Measurements from ENCODE around the gene B3GAT1.
"Not testable (repeated sequence)": the region's sequence is repeated elsewhere in the genome, so short reads cannot be mapped to it uniquely, and the experiment has no call there.

The B3GAT1 gene, protein sequence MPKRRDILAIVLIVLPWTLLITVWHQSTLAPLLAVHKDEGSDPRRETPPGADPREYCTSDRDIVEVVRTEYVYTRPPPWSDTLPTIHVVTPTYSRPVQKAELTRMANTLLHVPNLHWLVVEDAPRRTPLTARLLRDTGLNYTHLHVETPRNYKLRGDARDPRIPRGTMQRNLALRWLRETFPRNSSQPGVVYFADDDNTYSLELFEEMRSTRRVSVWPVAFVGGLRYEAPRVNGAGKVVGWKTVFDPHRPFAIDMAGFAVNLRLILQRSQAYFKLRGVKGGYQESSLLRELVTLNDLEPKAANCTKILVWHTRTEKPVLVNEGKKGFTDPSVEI

DNA sequence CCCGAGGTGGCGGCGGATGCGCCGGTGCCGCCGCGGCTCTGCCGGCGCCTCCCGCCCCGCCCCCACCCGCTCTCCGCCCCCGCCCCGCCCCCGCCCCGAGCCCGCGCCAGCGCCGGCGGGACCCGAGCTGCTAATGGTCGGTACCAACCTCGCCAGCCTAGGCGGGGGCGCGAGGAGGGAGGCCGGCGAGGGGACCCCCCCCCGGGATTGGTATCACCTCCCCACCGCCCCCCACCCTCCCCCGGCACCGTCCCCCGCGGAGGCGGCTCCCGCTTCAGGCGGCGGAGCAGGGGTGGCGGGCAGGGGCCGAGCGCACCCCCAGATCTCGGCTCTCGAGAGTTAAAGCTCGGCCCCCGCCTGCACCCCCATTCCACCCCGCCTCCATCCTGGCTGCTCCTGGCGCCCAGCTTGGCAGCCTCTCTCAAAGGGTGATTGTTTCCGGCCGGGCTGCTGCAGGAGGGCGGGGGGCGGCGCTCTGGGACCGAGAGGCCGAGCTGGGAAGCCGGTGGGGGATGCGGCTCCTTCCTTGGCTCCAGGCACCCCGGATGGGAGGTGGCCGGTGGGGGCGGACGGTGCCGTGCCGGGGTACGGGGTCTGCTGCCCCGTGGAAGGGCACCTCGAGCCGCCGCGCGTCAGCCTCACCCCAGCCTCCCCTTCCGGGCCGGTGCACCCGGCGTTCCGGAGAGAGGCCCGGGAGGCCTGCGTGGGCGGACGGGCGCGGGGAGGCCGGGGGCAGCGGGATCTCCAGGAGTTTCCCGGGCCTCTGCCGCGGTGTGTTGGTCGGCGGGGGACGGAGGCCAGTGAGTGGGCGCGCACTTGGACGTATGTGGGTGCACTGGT, at the start of gene B3GAT1:
Gene B3GAT1 (minus strand): TSS at position 40 of the 840 bp plus-strand sequence. CDS start 24,583 bp downstream, outside the sequence.
- DNase-seq, result no peak

DNA sequence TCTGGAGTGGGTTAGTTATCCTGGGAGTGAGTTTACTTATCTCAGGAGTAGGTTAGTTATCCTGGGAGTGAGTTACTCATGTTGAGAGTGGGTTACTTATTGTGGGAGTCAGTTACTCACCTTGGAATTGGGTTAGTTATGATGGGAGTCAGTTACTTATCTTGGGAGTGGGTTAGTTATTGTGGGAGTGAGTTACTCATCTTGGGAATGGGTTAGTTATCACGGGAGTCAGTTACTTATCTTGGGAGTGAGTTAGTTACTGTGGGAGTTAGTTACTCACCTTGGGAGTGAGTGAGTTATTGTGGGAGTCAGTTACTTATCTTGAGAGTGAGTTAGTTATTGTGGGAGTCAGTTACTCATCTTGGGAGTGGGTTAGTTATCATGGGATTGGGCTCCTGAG, 49.6 kb upstream of the B3GAT1 start:
- DNase-seq, result no peak

DNA sequence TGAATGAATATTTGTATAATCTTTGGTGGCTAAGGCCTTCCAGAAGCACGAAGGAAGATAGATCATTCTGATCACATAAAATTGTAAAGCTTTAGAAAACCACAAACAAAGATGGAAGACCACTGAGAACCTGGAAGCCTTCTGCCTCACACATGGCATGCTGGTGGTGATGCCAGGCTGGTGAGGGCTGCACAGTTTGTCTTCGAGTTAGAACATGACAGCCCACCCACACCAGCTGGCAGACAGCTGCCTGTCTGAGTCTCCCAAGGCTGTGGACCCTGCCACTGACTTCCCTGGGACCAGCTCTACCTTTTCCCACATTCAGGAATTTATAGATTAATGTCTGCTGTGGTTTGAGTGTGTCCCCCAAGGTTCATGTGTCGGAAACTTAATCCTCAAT, 48.8 kb upstream of the B3GAT1 start:
- DNase-seq, result no peak

DNA sequence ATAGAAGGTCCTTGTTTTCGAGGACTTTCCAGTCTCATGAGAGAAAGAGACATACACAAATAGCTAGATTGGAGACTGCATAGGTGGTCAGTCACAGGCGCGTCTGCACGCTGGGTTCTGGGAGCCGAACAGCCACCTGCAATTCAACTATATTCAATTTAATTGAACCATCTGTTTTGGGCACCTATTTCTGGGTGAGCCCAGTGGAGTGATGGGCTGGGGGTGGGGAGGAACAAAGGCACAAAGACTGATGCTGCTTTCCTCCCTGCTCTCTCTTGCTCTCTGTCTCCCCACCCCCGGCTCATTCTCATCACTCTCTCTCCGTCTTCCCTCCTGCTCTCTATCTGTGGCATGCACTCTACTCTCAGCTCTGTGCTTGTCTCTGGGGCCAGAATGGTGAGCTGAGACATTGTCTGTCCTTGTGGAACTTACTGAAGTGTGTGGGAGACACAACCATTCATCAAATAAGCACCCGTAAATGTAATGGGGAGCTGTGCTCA, 48.1 kb upstream of the B3GAT1 start:
- DNase-seq, result no peak

DNA sequence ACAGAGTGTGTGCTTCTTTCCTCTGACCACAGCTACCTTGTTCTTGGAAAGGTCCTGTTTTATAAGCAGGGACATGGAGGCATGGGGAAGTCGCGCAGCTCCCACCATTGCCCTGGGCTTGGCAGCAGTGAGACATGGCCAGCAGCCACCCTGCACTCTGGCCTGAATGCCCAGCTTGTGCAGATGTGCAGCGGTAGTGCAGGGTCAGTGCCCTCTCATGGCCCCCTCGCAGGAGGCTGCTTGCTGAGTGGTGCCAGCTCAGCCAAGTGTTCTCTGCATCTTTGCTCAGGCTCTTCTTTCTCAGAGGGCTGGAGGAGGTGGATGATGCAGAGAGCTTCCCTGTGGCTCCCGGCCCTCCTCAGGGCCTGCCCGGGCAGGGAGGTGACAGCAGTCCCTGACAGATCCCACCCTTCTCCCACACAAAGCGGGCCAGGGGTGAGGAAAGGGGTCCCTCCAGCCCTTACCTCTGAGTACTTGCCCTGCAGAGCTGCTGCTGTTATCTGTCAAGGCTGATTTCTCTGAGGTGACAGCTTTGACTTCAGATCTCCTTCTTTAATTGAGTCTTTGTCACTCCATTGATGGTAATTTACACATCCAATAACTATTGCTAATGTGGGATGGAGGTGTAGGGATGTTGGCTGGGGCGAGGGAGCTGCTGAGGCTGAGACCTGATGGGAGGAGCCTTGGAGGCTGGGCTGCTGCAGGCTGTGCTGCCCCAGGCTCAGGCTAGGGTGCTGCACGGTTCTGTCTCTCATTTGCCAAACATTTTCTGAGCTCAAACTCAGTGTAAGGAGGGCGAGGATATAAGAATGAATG, 47.4 kb upstream of the B3GAT1 start:
- no peak for DNase-seq

DNA sequence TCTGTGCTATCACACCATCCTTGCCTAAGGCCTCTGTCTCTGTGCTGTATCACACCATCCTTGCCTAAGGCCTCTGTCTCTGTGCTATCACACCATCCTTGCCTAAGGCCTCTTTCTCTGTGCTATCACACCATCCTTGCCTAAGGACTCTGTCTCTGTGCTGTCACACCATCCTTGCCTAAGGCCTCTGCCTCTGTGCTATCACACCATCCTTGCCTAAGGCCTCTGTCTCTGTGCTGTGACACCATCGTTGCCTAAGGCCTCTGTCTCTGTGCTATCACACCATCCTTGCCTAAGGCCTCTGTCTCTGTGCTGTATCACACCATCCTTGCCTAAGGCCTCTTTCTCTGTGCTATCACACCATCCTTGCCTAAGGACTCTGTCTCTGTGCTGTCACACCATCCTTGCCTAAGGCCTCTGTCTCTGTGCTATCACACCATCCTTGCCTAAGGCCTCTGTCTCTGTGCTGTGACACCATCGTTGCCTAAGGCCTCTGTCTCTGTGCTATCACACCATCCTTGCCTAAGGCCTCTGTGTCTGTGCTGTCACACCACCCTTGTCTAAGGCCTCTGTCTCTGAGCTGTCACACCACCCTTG, 45.5 kb upstream of the B3GAT1 start:
- not testable (repeated sequence) for DNase-seq

DNA sequence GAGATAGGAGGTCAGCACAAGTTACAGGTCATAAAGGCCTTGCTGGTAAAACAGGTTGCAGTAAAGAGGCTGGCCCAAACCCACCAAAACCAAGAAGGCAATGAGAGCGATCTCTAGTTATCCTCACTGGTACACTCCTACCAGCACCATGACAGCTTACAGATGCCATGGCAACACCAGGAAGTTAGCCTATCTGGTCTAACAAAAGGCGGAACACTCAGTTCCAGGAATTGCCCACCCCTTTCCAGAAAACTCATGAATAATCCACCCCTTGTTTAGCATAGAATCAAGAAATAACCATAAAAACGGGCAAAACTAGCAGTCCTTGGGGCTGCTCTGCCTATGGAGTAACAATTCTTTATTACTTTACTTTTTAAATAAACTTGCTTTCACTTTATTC, 43.5 kb upstream of the B3GAT1 start:
- no peak for DNase-seq

DNA sequence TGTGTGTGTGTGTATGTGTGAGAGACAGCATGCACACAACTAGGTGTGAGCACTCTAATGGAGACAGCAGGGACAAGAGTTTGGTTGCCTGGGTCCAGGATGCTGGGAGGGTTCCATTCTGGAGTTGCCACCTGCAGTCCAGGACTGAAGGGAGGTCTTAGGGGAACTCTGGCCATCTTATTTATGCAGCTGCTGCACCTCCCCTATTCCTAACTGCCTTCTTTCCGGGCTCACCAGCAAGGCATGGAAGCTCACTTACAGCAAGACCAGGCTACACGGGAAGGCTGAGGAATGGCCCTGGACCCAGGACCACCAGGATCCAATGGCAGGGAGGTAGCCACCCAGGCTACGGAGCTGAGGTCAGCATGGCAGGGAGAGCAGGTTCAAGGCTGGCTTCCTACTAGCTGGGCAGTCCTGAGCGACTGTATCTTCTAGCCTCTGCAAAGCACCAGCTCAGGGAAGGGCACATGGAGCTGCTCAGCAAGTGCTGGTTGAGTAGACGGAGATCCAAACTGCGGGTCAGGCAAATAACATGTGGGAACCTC, 42.2 kb upstream of the B3GAT1 start:
- DNase-seq, result no peak

DNA sequence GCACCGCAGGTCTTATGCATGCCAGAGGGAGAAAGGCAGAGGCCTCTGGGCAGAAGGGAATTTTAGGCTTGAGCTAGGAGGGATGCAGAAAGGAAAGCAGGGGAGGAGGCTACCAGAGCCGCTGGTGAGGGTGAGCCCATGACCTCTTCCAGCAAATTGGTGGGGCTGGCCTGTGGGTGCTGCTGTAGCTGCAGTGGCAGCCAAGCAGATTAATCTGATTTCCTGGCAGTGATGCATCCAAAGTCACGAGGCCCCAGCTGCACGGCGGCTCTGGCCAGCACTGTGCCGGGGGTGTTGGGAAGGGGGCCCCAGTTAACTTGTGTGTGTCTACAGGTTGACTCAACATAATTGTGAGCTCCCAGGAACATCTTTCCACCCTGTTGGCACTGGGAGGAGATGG, 41.4 kb upstream of the B3GAT1 start:
- no peak for DNase-seq

DNA sequence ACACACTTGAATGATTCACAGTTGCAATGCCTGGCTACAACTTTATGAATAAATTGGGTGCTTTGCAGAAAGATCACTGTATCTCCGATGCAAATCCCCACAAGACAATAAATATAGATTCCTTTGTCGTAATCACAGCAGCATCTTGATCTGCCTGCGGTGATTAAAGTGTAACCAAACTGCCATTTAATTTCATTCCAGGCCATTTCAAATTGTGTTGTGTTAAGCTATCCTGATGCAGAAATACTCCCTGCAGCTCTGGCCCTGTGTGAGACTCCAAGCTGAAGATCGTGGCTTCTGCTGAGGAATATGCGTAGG, 40.8 kb upstream of the B3GAT1 start:
- DNase-seq, result no peak

DNA sequence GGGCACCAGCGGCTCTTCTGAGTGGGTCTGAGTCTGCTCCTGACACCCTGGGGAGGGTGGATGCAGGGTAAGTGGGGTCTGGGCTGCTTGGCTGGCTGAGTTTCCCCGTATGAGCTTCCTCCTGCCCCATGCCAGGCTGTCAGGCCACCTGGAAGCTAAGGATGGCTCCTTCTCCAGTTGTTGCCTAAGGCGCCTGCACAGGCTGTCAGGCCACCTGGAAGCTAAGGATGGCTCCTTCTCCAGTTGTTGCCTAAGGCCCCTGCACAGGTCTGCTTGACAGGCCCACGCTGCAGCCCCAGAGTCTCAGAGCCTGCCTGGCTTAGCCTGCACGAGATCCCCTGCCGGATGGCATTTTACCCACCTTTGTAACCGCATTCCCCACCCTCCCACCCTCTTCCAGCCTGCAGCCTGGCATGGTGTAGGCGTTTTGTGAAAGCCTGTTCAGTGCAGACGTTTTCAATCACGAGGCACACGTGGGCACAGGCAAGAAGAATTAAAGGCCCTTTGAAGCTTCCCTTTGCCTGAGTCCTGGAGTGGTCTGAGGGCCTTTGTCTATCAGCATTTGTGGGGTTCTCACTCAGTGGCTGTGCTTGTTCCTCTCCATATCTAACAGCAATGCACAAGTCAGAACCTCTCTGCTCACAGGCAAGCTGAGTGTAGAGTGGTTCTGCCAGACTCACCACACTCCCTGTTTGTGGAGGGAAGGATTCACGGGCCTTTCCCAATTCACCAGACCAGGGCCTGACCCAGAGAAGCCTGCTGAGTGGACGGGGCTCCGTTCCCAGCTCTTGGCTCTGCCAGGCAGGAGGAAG, 40.2 kb upstream of the B3GAT1 start:
- no peak for DNase-seq

DNA sequence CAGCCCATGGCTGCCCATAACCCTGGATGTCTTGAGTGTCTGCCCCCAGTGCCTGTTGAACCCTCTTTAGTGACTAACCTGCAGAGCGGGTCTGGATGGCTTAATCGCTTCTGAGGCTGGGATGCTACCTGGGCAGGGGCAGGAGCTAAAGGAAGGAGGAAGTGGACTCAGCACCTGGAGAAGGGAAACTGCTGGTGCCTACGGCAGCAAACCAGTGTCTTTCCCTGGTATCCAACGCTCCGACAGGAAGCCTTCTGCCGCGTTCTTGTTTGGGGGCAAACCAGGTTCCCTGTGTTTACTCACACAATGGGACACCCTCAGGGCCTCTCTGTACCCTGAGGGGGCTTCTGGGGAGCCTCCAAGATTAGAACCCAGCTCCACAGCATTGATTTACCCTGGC, 38.1 kb upstream of the B3GAT1 start:
- DNase-seq, result no peak

DNA sequence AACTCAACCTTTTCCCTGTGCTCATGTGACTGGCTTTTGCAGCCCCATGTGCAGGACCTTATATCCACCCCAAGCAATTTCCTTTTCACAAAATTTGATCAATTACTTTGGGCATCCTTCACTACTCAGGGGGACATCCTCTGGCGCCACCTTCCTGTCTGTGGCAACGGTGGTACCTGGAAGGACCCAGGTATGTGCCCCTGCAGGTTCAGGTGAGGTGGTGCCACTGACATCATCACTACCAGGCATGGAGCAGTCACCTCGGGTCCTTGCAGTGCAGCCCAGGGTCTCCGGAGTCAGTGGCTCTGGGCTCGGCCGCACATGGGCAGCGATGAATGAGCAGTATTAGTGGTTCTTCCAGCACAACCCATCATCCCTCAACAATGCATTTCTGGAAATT, 37.7 kb upstream of the B3GAT1 start:
- no peak for DNase-seq

DNA sequence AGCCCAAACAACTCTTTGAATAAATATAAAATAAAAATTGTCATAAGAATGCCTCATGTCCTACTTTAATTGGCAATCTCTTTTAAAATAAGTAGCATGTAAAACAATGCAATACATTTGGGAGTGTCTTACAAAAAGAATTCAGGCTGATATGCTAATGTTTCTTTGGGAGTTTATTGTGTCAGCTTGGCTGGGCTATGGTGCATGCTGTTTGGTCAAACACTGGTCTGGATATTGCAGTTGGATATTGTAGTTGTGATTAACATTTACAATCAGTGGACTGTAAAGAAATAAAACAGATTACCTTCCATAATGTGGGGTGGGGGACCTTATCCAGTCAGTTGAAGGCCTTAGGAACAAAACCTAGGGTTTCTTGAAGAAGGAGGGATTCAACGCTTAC, 37.0 kb upstream of the B3GAT1 start:
- DNase-seq, result no peak

DNA sequence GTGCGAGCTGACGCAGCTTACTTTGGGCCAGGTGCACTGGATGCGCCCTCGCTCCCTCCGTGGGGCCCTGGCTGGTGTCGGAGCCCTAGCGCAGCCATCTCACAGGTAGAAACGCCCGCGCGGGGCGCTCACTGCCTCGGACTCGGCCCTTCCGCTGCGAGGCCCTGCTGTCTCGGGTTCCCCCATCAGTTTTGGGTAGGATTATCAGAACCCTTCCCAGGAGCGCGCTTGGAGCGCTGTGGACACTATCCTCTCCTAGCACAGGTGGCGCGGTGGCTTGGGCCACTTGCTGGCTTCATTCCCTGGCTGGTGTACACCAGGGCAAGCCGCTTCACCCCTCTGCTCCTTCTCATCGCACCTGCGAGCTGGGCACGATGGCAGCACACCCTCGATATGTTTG, 35.7 kb upstream of the B3GAT1 start:
- DNase-seq, result no peak

DNA sequence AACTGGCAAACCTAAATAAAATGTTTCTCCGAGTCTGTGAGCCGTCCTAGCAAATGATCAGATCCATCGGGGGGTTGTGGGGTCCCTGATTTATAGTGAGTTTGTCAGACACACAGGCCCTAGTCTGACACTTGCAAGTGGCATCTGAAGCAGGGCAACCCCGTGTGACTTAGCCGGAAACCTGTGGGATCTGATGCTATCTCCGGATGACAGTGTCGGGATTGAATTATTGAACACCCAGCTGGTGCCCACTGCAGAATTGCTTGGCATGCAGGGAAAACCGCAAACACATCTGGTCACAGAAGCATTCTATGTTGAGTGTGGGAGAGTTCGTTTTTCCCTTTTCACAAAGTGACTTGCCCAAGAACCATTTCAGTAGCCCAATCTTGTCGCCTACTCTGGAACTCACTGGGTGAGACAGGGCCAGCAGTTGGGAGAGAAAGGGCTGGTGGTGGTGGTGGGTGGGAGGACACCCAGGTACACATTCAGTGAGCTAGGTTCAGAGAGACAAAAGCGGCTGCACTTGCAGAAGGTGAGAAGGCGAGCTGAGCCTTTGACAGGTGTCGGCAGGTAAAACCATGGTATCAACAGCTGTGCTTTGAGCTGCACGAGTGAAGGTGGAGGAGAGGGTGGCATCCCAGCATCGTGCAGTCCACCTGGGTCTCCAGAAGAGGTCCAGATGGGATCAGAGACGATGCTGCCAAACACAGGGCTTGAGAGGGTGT, 33.7 kb upstream of the B3GAT1 start:
- no peak for DNase-seq

DNA sequence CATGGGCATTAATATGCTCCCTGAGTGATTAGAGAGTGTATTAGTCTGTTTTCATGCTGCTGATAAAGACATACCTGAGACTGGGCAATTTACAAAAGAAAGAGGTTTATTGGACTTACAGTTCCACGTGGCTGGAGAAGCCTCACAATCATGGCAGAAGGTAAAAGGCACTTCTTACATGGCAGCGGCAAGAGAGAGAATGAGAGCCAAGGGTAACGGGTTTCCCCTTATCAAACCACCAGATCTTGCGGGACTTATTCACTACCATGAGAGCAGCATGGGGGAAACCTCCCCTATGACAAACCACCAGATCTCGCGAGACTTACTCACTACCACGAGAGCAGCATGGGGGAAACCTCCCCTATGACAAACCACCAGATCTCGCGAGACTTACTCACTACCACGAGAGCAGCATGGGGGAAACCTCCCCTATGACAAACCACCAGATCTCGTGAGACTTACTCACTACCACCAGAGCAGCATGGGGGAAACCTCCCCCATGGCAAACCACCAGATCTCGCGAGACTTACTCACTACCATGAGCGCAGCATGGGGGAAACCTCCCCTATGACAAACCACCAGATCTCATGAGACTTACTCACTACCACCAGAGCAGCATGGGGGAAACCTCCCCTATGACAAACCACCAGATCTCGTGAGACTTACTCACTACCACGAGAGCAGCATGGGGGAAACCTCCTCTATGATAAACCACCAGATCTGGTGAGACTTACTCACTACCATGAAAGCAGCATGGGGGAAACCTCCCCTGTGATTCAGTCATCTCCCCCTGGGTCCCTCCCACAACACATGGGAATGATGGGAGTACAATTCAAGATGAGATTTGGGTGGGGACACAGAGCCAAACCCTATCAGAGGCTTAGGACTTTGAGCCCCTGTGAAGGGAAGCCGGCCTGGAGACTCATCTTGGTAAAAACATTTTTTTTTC, 32.4 kb upstream of the B3GAT1 start:
- not testable (repeated sequence) for DNase-seq

DNA sequence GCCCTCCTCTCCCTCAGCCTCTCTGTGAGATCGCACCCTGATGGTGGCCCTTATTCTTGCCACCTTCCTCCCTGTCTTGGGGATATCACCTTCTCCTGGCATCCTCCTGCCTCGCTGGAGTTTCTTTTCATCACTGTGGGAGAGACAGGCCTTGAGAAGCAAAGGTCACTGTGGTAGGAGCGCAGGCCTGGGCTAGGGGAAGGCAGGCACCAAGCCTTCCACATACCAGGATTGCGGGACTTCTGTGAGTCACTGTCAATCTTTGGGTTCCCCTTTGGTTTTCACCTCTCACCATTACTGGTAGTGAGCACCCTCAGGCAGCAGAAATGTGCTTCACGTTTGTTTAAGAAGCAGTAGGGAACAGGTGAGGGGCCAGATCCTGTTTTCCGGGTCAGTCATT, 31.2 kb upstream of the B3GAT1 start:
- DNase-seq, result no peak

DNA sequence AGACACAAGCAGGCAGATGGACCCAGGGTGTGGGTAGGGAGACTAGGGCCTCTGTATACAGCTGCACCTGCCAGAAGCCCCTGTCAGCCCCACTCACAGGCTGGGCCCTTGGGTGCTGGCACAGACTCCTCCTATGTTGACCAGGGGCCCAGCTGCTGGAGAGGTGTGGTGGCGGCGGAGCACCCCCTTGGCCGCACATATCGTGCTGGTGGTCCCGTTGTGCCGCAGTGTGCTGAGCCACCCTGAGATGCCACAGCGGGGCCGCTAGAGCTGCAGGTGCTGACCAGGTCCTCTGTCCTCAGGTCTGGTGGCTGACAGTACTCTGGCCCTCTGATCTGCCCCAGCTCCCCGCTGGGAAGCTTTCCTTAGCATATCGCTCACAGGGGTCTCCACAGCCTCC, 30.2 kb upstream of the B3GAT1 start:
- DNase-seq, result no peak

DNA sequence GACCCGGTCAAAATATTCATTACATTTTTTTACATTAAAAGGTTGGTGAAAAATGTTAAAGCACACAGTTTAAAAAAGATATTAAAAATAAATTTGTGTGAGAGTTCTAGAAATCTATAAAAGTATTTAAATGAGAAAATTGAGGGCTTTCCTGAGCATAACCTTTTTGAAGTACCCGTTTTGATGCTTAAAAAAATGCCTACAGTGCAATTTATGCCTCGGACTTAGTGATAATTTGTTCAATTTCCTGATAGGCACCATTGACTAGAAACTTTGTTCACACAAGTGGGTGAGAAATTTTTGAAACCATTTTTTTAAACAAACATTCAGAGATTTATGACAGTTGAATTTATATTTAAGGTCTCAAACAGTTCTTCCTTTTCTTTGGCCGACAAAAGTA, 29.7 kb upstream of the B3GAT1 start:
- no peak for DNase-seq
